ENCODE data around the gene RNF25. TPM values are rescaled to one million over a fixed set of nuclear protein-coding genes. Genes with fewer than 3 reads are reported as not detected.

The RNF25 gene
- total RNA-seq, 2 donors from 2014 or later, result 24.5 to 32.1 TPM

DNA sequence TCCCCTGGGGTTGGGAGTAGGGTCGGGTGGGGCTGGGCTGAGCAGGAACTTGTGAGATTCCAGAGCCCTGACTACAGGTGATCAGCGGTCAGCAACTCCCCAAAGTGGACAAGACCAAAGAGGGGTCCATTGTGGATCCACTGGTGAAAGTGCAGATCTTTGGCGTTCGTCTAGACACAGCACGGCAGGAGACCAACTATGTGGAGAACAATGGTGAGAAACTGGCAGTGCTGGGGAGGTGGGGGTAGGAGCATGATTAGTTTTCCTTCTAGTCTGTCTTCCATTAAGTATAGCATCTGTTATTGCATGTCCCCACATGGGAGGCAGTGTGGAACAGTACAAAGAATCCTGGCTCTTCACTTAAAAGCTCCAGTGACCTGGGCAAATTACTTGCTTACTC lies 36.1 kb downstream of the RNF25 start:
- peaks cover 67% of the 10 kb centered on the region for H3K36me3 ChIP-seq (ENCODE audit: control insufficient read depth, insufficient read depth, low read length)
- H3K4me3 Mint-ChIP-seq, result no peak overlapping the region
- H3K4me3 ChIP-seq (ENCODE audit: low read length), result no peak overlapping the region
- no peaks in the 10 kb centered on the region for H3K27me3 Mint-ChIP-seq (ENCODE audit: insufficient read depth)
- H3K27ac Mint-ChIP-seq, result peak overlapping the region; percentile 58
- H3K9me3 Mint-ChIP-seq, result no peaks in the 10 kb centered on the region
- no peak for DNase-seq
- peaks cover 61% of the 10 kb centered on the region for H3K36me3 Mint-ChIP-seq (ENCODE audit: low read depth)
- WGBS, 2 experiments (ENCODE audit: insufficient coverage in 1 of 2, insufficient read length in 1 of 2), result 82 to 94% methylated on average over 4 to 5 of the region's 5 CpGs
- peak overlapping the region; percentile 54 for H3K27ac ChIP-seq (ENCODE audit: low read depth, low read length)
- H3K4me1 ChIP-seq (ENCODE audit: control insufficient read depth, insufficient read depth, low read length), result peaks cover 7% of the 10 kb centered on the region
- no peaks in the 10 kb centered on the region for H3K9me3 ChIP-seq (ENCODE audit: control insufficient read depth, low read length)
- no peaks in the 10 kb centered on the region for H3K4me1 Mint-ChIP-seq
- TF ChIP-seq, protein P1, sequence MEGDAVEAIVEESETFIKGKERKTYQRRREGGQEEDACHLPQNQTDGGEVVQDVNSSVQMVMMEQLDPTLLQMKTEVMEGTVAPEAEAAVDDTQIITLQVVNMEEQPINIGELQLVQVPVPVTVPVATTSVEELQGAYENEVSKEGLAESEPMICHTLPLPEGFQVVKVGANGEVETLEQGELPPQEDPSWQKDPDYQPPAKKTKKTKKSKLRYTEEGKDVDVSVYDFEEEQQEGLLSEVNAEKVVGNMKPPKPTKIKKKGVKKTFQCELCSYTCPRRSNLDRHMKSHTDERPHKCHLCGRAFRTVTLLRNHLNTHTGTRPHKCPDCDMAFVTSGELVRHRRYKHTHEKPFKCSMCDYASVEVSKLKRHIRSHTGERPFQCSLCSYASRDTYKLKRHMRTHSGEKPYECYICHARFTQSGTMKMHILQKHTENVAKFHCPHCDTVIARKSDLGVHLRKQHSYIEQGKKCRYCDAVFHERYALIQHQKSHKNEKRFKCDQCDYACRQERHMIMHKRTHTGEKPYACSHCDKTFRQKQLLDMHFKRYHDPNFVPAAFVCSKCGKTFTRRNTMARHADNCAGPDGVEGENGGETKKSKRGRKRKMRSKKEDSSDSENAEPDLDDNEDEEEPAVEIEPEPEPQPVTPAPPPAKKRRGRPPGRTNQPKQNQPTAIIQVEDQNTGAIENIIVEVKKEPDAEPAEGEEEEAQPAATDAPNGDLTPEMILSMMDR (conservative IDR thresholded peaks at IDR 0.05), result no peak
- no peaks in the 10 kb centered on the region for H3K27me3 ChIP-seq (ENCODE audit: control insufficient read depth, insufficient read depth, low read length, poor library complexity, severe bottlenecking)
- H3K9ac ChIP-seq (ENCODE audit: extremely low read depth, low read length, poor library complexity, severe bottlenecking), result no peak overlapping the region

DNA sequence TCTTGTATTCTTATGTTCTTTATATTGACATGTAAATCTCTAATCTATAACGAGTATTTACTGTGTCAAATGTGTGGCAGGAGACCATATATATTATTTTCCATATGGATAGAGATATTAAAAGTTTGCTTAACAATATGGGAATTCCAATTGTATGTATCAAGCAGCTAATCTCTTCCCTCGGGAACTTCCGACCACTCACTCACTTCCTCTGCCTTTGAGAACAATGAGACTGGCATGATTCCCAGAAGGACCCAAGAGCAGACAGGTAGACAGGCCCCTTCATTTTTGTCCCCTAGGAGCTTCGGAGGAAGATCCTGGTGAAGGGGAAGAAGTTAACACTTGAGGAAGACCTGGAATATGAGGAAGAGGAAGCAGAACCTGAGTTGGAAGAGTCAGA lies 40.0 kb downstream of the RNF25 start:
- Mint-ChIP-seq H3K27ac (no peak overlapping the region), H3K9me3 (no peaks in the 10 kb centered on the region), H3K27me3 (ENCODE audit: insufficient read depth) (peaks cover 6% of the 10 kb centered on the region), H3K4me1 (no peaks in the 10 kb centered on the region), H3K36me3 (ENCODE audit: low read depth) (peaks cover 26% of the 10 kb centered on the region), H3K4me3 (no peak overlapping the region)
- Histone ChIP-seq H3K27ac (ENCODE audit: low read depth, low read length) (no peak overlapping the region), H3K9ac (ENCODE audit: extremely low read depth, low read length, poor library complexity, severe bottlenecking) (no peak overlapping the region), H3K27me3 (ENCODE audit: control insufficient read depth, insufficient read depth, low read length, poor library complexity, severe bottlenecking) (no peaks in the 10 kb centered on the region), H3K4me3 (ENCODE audit: low read length) (no peak overlapping the region), H3K9me3 (ENCODE audit: control insufficient read depth, low read length) (no peaks in the 10 kb centered on the region), H3K36me3 (ENCODE audit: control insufficient read depth, insufficient read depth, low read length) (peaks cover 32% of the 10 kb centered on the region), H3K4me1 (ENCODE audit: control insufficient read depth, insufficient read depth, low read length) (peaks cover 7% of the 10 kb centered on the region)
- 80 to 92% methylated on average over 3 of the region's 4 CpGs for WGBS, 2 experiments (ENCODE audit: insufficient coverage in 1 of 2, insufficient read length in 1 of 2)
- DNase-seq, result no peak
- TF ChIP-seq, protein P1 (conservative IDR thresholded peaks at IDR 0.05), result no peak

DNA sequence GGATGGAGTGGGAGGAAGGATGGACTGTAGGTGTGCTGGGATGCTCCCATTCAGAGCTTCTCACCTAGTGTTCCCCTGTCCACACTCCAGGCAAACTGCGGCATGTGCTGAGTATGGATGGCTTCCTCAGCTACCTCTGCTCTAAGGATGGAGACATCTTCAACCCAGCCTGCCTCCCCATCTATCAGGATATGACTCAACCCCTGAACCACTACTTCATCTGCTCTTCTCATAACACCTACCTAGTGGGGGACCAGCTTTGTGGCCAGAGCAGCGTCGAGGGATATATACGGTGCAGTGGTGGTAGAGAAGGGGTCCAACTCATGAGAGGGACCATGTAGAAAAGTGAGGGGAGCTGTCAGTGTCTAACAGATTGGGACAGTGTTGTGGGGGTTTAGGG lies 43.9 kb downstream of the RNF25 start:
- Mint-ChIP-seq H3K9me3 (no peaks in the 10 kb centered on the region), H3K27ac (no peak overlapping the region), H3K4me1 (peaks cover 2% of the 10 kb centered on the region), H3K27me3 (ENCODE audit: insufficient read depth) (peaks cover 6% of the 10 kb centered on the region), H3K36me3 (ENCODE audit: low read depth) (no peaks in the 10 kb centered on the region), H3K4me3 (no peak overlapping the region)
- WGBS, 2 experiments (ENCODE audit: insufficient coverage in 1 of 2, insufficient read length in 1 of 2), result 97 to 100% methylated on average over 1 to 4 of the region's 4 CpGs
- TF ChIP-seq, protein P1 (conservative IDR thresholded peaks at IDR 0.05), result no peak
- no peak for DNase-seq
- Histone ChIP-seq H3K27ac (ENCODE audit: low read depth, low read length) (no peak overlapping the region), H3K4me1 (ENCODE audit: control insufficient read depth, insufficient read depth, low read length) (no peaks in the 10 kb centered on the region), H3K9me3 (ENCODE audit: control insufficient read depth, low read length) (no peaks in the 10 kb centered on the region), H3K36me3 (ENCODE audit: control insufficient read depth, insufficient read depth, low read length) (no peaks in the 10 kb centered on the region), H3K9ac (ENCODE audit: extremely low read depth, low read length, poor library complexity, severe bottlenecking) (no peak overlapping the region), H3K4me3 (ENCODE audit: low read length) (no peak overlapping the region), H3K27me3 (ENCODE audit: control insufficient read depth, insufficient read depth, low read length, poor library complexity, severe bottlenecking) (no peaks in the 10 kb centered on the region)
